GM19463 (cell line): ENCODE measurements around the gene SUN2.

ENCODE experiments used
- ATAC-seq: cut with Tn5 transposase; IDR thresholded peaks from one replicate; pipeline ENCODE4 v1.9.1; 2021; ENCODE audit warnings: mild to moderate bottlenecking, moderate library complexity; ENCODE audit not compliant: unreplicated experiment

The SUN2 gene

GRCh38 chr22:38754751-38755154, 1.0 kb downstream of the SUN2 start:
- no peak for ATAC-seq

GRCh38 chr22:38753948-38754750, 1.6 kb downstream of the SUN2 start:
- ATAC-seq = no peak

- no peak for ATAC-seq
These were observed 4.1 kb downstream of the SUN2 start for GRCh38 chr22:38751422-38752346.

GRCh38 chr22:38751066-38751421, 4.8 kb downstream of the SUN2 start:
- no peak for ATAC-seq

GRCh38 chr22:38750638-38751037, 5.2 kb downstream of the SUN2 start:
- no peak for ATAC-seq

- ATAC-seq = no peak
These were observed 5.7 kb downstream of the SUN2 start for GRCh38 chr22:38750104-38750503.

GRCh38 chr22:38748487-38749136, 7.2 kb downstream of the SUN2 start:
- no peak for ATAC-seq

- ATAC-seq = no peak
These were observed 9.9 kb downstream of the SUN2 start for GRCh38 chr22:38745676-38746460.

GRCh38 chr22:38744981-38745380, 10.8 kb downstream of the SUN2 start:
- no peak for ATAC-seq

- no peak for ATAC-seq
These were observed 13.4 kb downstream of the SUN2 start for GRCh38 chr22:38742176-38742942.

- ATAC-seq = no peak
These were observed 14.2 kb downstream of the SUN2 start for GRCh38 chr22:38741576-38741975.

- no peak for ATAC-seq
These were observed 14.6 kb downstream of the SUN2 start for GRCh38 chr22:38741166-38741565.

GRCh38 chr22:38740754-38741153, 15.0 kb downstream of the SUN2 start:
- ATAC-seq = no peak

GRCh38 chr22:38740116-38740723, 15.6 kb downstream of the SUN2 start:
- ATAC-seq = no peak

GRCh38 chr22:38739300-38740055, 16.3 kb downstream of the SUN2 start:
- ATAC-seq = no peak

GRCh38 chr22:38738475-38739070, 17.2 kb downstream of the SUN2 start:
- ATAC-seq = no peak

GRCh38 chr22:38737302-38738060, 18.3 kb downstream of the SUN2 start:
- no peak for ATAC-seq

- ATAC-seq = no peak
These were observed 19.6 kb downstream of the SUN2 start for GRCh38 chr22:38736257-38736570.
